ENCODE results near the gene AIMP1.

Gene AIMP1

DNA sequence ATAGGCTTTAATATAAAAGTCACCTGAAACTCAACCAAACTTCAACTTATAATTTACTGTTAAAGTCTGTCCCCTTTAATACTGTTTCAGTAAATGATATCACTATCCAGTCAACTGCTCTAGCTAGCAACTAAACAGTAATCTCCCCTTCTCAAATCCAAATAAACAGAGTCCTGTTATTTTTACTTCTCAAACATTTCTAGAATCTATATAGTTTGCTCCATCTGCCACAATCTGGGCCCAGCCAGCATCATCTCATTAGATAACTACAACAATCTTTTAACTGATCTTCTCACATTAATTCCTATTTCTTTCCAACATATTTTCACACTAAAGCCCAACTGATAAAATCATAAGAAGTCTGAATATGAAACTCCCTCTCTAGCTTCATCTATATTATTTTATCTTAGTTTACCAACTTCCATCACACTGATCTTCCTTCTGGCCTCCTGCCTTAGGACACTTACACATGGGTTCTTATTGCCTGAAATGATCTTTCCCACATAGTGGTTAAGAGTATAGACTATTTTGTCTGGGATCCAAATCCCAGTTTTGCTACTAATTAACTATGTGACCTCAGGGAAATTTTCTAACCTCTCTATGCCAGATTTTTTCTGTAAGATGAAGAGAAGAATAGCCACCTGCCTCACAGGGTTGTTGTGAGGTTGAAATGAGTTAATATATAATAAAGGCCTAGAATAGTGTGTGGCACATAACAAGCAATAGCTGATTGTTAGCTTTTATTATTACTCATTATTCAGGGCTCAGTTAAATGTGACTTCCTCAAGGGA lies 18.9 kb upstream of the AIMP1 start:
- CTCF ChIA-PET: interaction anchor here (1.2 to 2.6 kb wide), 2 partner anchors 25 to 31 kb away, joined by 3 to 8 read pairs; no protein-coding TSS in a partner anchor
- POLR2A ChIA-PET: no interaction called here
- DNase-seq (ENCODE audit: extremely low spot score): no peak
- TF ChIP-seq, protein P1, sequence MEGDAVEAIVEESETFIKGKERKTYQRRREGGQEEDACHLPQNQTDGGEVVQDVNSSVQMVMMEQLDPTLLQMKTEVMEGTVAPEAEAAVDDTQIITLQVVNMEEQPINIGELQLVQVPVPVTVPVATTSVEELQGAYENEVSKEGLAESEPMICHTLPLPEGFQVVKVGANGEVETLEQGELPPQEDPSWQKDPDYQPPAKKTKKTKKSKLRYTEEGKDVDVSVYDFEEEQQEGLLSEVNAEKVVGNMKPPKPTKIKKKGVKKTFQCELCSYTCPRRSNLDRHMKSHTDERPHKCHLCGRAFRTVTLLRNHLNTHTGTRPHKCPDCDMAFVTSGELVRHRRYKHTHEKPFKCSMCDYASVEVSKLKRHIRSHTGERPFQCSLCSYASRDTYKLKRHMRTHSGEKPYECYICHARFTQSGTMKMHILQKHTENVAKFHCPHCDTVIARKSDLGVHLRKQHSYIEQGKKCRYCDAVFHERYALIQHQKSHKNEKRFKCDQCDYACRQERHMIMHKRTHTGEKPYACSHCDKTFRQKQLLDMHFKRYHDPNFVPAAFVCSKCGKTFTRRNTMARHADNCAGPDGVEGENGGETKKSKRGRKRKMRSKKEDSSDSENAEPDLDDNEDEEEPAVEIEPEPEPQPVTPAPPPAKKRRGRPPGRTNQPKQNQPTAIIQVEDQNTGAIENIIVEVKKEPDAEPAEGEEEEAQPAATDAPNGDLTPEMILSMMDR (IDR thresholded peaks at IDR 0.05; ENCODE audit: control extremely low read depth, extremely low read depth, low read depth, missing control alignments): no peak

DNA sequence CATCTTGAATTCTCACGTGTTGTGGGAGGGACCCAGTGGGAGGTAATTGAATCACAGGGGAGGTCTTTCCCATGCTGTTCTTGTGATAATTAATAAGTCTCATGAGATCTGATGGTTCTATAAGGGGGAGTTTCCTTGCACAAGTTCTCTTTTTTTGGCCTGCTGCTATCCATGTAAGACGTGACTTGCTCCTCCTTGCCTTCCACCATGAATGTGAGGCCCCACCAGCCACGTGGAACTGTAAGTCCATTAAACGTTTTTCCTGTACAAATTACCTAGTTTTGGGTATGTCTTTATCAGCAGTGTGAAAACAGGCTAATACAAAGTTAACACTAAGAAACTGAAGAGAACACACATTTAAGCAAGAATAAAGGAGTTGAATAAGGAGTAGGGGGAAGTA lies 16.4 kb upstream of the AIMP1 start:
- POLR2A ChIA-PET: interaction anchor here (1.1 kb wide), 1 partner anchor 16 kb away, joined by 5 read pairs; the partner anchor contains the start of gene TBCK
- CTCF ChIA-PET: no interaction called here
- TF ChIP-seq, protein P1 (IDR thresholded peaks at IDR 0.05; ENCODE audit: control extremely low read depth, extremely low read depth, low read depth, missing control alignments): no peak
- DNase-seq (ENCODE audit: extremely low spot score): no peak

DNA sequence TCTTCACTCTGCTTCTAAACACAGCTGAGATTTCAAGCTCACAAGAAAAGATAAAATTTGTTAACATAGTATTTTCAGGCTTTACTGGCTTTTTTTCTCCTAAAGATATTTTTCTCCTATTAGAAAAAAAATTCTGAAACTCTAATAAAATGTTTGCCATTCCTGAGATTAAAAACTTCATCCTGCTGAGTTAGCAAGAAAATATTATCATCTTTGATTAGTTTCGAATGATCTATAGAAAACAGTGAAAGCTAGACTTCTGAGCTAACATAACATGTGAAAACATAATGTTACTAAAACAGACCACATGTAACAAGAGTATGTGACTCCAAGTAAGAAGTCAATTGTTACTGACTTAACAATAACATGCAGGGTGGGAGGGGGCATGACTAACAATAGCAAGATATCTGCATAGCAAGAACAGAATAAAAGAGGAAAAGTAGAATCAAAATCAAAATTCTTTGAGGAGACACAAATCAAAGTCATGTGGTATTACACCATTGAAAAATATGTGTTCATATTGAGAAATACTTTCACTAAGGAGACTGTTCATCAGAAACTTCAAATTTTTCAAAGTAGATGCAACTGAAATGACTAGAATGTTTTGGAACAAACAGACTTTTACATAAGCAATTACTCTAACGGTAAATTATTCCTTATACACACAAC lies 14.8 kb upstream of the AIMP1 start:
- TF ChIP-seq, protein P1 (IDR thresholded peaks at IDR 0.05; ENCODE audit: control extremely low read depth, extremely low read depth, low read depth, missing control alignments): no peak
- CTCF ChIA-PET: interaction anchor here (0.9 to 1.8 kb wide), 3 partner anchors 8 to 21 kb away, joined by 3 to 5 read pairs (median 3); no protein-coding TSS in a partner anchor
- POLR2A ChIA-PET: interaction anchor here (1.1 kb wide), 1 partner anchor 14 kb away, joined by 5 read pairs; the partner anchor contains the start of gene TBCK
- DNase-seq (ENCODE audit: extremely low spot score): no peak

DNA sequence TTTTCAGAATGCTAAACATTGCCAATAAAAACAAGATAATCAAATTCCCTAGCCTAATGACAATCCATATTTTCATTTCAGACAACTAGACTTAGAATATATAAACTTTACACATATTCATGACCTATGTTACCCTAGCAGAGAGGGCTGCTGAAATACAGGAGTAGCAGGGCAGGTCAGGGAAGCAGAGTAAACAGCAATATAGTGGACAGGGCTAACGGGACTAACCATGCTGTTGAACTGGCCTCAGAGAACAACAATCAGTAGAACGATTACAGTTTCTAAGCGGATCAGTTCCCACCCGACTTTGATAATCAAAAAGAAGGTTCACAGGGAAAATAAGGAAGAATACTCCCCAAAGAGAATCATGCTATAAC lies 14.3 kb upstream of the AIMP1 start:
- no peak for DNase-seq (ENCODE audit: extremely low spot score)
- ChIA-PET POLR2A (no interaction called here), CTCF (interaction anchor here (1.3 to 1.8 kb wide), 2 partner anchors 10 to 21 kb away, joined by 3 to 5 read pairs; no protein-coding TSS in a partner anchor)
- TF ChIP-seq, protein P1 (IDR thresholded peaks at IDR 0.05; ENCODE audit: control extremely low read depth, extremely low read depth, low read depth, missing control alignments): no peak

DNA sequence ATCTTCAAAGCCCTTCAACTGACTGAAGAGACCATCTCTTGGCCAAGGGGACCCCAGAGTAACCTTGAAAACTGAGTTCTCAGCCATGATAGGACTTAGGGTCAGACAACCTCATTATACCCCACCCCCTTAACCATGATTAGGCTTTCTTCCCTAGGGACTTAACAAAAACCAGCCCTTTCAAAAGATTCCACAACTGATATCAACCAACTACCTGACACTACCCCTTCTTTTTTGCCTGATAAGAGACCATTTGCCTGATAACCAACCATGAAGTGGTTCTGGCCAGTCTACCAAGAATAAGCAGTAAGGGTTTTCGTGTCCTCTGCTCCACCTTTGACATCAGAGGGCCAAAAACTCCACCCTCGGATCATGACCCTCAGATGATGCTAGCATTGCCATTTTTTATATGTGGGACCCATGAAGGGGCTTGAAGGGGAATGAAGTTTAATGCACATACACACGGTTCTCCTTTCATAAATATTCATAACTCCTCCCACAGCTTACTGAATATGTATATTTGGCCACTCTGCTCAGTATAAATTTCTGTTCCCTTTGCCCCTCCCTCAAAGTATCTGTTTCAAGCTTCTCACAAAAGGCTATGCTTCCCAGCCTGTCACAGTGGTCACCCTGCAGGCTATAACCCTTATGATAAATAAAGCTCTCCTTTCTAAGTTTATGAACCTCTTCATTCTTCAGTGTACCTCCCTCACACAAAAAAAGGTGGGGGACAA lies 12.6 kb upstream of the AIMP1 start:
- ChIA-PET CTCF (no interaction called here), POLR2A (no interaction called here)
- TF ChIP-seq, protein P1 (IDR thresholded peaks at IDR 0.05; ENCODE audit: control extremely low read depth, extremely low read depth, low read depth, missing control alignments): no peak
- DNase-seq (ENCODE audit: extremely low spot score): no peak

DNA sequence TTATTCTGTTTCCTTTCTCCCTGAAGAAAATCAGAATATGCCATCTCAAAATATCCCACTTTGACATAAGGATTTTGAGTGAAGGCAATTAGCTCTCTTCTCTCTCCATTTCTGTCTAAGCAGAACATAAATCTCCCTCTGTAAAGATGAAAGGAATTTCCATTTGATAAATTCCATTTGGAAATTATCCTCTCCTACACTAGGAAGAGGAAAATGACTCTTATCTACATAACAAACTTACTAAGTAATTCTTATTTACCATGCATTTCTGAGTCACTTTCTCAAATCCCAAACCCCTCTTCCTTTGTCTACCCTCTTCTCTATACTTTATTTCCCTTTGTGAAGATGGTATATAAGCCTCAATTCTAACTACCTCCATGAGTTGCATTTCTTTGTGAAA lies 11.7 kb upstream of the AIMP1 start:
- ChIA-PET POLR2A (no interaction called here), CTCF (no interaction called here)
- TF ChIP-seq, protein P1 (IDR thresholded peaks at IDR 0.05; ENCODE audit: control extremely low read depth, extremely low read depth, low read depth, missing control alignments): no peak
- no peak for DNase-seq (ENCODE audit: extremely low spot score)
